DMS 273 (cell line): ENCODE results near the gene SLC12A2.
A peak's percentile ranks its signal among the peaks of the same experiment; 100 is the strongest.

ENCODE experiments used
- DNase-seq: peaks from one replicate; lab custom pipeline; 2025; ENCODE audit not compliant: unreplicated experiment; lab: John Stamatoyannopoulos, UW

The SLC12A2 gene

DNA sequence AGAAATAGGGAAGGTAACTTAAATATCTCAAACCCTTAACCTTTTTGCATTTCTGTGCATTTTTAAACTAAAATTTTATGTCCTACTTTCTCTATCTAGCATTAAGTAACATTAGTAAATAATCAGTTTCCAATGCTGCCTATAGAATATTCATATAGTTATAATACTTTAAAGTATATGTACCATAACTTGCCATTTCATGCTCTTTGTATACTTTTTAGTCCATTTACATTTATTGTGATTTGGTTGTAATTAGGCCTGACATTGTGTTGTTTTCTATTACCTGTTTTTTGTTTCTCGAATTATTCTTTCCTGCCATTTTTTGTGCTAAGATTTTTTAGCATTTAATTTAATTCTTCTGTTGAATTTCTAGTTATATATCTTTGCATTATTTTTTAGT, 13.7 kb downstream of the SLC12A2 start:
- no peak for DNase-seq

DNA sequence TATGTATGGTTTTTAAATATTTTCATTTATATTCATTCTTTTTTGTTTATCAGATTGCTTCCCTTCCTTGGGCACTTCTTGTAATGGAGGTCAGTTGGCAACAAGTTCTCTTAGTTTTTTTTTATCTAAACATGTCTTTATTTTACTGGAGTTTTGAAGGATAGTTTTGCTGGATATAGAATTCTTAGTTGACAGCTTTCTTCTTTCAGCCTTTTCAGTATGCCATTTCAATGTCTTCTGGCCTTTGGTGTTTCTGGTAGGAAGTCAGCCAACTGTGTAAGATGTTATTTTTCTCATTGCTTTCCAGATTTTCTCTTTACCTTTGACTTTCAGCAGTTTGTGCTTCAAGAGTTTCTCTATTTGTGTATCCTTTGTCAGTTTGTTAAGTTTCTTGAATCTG, 14.2 kb downstream of the SLC12A2 start:
- no peak for DNase-seq

DNA sequence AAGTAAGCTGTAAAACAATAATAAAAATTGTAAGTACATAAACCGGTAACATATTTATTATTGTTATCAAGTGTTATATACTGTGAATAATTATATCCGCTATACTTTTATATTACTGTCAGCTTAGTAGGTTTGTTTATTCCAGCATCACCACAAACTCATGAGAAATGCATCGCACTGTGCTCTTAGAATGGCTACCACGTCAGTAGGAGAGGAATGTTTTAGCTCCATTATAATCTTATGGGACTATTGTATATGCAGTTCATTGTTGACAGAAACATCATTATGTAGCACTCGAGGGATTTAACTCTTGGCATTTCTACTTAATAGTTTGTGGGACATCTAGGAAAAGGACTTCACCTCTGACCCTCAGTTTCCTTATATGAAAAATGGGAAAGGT, 16.4 kb downstream of the SLC12A2 start:
- no peak for DNase-seq

DNA sequence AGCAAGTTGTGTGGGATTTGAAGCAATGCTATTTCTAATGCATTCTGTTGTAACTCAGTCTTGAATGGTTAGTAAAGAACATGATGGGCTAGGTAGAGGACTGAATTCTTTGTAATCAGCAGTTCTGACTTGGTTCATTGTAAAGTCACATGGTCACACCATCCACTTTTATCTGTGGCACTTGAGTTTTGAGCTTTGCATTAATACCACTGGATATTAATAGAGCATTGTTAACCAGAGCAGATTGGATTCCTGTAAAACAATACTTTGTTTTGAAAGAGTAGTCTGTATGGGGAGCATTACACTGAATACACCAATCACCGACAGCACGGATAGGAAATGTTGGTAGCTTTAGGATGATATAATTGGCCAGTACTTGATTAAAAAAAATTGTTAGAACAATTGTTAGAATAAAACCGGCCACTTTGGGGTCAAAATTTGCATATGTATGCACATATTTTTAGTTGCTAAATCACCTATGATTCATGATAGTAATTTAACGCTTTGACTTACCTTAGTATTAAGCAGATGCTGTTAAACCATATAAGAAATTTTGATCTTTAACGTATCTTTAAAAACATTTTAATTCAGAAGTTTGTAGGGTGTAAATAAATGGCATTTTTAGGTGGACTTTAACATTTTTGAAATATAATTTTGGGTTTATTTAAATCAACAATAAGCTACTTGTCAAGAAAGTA, 17.4 kb downstream of the SLC12A2 start:
- no peak for DNase-seq

DNA sequence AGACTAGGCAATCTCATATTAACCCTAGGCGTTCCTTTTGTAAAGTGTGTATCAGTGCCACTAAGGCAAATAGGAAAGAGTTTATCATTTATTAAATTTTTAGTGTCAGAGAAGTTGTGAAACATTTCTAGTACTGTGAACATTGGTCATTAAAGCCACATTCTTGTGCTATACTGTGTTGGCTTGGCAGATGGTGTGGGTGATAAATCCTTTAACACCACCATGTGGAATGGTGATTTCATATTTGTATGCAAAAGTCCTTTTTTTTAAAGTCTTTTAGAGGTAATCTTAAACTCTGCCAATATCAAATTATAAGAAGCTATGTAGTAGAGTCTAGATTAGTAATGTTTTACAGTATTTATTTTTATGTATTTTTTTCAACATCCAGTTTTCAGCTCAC, 18.1 kb downstream of the SLC12A2 start:
- DNase-seq = peak; percentile 69

DNA sequence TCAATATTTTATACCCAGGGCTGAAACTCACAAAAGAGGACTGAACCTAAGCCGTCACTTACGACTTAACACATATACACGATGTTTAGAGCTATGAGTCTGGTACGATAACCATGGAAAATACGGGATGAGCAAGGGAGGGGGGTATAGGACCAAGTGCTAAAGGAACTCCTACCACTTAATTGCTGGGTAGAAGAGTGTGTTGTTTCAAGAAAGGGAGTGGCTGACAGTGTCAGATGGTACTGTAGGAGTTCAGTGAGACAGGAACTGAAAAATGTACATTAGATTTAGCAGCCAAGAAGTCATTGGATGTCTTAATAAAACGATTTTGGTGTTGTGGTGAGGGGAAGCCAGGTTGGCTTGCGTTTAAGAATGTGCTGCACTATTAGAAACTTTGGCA, 21.6 kb downstream of the SLC12A2 start:
- no peak for DNase-seq

DNA sequence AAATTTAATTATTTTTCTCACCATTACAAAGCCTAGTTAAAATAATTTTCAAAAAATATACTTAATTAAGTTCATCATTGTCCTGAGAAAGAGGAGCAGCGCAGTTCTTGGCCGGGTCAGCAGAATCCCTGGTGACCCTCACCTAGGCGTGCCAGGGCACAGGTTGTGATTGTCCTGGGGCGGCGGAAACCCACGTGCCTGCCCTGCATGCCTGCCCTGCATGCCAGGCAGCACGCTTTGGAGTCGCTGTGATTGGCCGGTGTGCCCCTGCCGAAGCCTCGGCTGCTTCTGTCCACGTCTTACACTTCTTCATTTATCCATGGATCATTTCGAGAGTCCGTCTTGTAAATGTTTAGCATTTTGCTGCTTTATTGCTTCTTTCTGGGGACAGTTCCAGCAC, 25.6 kb downstream of the SLC12A2 start:
- DNase-seq = no peak

DNA sequence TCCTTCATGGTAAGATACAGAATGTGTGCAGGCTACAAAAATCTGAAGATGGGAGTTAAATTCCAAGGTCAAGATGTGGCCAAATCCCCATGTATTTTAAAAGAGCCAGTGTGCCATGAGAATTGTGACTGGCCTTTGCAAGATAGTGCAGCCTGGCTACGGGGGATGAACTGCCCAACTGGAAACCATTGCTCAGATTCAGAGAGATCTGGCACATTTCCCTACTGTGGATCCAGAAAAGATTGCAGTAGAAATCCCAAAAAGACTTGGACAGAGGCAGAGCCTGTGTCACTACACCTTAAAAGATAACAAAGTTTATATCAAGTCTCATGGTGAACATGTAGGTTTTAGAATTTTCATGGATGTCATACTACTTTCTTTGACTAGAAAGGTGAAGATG, 26.2 kb downstream of the SLC12A2 start:
- DNase-seq = no peak

DNA sequence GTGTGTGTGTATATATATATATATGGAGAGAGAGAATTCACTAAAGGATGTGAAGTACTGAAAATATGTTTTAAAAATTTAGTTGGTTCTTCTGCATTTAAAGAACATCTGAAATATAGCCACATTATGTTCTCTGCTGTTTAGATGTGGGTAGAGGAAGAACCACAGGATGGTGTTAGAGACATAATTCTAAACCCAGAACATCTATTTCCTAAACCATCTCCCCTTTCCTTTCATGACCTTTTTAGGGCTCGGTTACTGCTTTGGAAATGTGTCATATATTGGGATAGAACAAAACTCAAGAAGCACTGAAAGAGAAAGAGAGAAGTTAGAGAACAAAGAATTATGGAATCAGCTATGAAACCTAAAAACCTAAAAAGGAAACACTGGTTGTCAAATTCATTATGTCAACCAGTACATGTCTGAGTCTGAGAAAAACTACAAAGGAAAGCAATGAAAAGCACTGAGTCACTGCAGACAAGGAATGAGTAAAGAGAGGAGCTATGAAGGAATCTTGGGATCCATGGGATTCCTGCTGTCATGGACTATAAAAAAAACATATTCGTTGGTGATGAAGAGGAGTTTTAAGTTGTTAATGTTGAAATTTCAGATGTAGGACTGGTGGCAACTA, 28.4 kb downstream of the SLC12A2 start:
- DNase-seq = no peak

DNA sequence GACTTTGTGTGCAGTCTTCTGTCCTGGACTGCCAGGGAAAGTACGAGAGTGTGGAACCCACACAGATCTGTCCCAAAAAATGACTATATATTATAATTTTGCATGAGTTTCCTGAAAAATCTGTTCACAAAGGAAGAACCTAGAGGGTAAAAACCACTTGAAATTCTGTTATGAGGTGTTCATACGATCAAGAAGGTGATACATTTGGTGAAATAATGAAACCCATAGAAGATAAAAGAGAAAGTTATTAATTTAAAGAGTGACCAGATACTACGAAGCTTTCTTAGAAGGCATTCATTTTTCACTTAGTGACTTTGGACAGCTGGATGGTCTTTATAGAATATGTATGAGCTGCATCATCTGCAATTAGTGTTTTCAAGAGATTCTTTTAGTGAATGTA, 32.9 kb downstream of the SLC12A2 start:
- DNase-seq = no peak

DNA sequence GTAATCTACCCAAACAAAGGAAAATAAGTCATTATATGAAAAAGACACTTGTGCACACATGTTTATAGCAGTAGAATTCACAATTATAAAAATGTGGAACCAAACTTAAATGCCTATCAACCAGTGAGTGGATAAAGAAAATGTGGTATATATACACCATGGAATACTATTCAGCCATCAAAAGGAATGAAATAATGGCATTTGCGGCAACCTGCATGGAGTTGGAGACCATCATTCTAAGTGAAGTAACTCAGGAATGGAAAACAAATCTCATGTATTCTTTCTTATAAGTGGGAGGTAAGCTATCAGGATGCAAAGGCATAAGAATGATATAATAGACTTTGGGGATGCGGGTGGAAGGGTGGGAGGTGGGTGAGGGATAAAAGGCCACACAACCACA, 34.6 kb downstream of the SLC12A2 start:
- DNase-seq = no peak

DNA sequence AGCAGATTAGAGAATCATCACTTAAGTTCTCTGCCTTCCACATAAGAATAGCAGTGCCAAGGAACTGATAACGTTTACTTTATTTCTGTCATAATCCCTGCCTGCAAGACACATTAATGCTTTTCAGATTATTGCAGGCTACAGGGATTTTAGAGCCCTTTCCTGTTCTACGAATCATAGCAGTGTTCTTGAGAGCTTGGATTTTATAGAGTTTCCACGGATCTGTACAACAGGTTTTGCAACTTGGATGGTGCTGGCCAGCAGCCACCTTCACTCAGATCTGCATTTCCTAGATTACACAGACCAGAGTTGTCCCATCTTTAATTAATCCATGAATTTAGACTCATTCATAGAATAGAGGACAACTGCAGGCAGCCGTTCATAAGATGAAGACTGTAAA, 38.1 kb downstream of the SLC12A2 start:
- no peak for DNase-seq

DNA sequence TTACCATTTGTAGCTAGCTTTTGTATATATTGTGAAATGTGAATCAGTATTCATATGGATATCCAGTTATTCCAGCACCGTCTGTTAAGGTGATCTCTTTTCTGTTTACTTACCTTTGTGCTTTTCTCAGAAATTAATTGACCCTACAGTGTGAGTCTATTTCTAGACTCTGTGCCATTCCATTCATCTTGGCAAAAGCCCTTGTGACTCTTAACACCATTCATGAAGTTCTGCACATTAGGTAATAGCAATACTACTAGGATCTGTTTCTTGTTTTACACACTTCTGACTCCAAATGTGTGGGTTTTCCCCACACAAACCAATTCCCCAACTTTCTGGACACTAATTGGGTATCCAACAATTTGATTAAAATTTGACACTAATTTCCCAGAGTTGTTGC, 40.4 kb downstream of the SLC12A2 start:
- no peak for DNase-seq

DNA sequence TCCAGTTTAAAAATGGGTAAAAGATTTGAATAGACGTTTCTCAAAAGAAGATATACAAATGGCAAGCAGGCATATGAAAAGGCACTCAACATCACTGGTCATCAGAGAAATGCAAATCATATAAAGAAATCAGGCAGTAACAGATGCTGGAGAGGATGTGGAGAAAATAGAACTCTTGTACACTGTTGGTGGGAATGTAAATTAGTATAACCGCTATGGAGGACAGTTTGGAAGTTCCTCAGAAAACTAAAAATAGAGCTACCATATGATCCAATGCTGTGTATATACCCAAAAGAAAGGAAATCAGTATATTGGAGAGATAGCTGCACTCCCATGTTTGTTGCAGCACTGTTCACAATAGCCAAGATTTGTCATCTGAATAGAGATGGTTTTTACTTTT, 42.7 kb downstream of the SLC12A2 start:
- peak; percentile 3 for DNase-seq

DNA sequence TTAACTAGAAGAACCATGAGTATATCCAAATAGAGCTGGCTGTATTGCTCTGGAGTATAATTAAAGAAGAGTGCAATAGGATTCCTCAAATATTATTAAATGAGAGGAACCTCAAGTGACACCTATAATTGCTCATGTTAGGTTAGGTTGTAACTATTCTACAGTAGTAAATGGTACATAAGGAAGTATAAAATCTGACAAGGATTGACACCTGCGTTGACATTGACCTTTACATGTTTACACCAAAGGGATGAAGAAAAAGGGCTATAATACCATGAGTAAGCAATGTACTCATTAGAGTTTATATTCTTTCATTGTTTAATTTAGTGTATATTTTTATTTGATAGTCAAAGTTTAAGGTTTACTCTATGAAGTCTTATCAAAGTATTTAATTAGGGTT, 48.9 kb downstream of the SLC12A2 start:
- DNase-seq = no peak

DNA sequence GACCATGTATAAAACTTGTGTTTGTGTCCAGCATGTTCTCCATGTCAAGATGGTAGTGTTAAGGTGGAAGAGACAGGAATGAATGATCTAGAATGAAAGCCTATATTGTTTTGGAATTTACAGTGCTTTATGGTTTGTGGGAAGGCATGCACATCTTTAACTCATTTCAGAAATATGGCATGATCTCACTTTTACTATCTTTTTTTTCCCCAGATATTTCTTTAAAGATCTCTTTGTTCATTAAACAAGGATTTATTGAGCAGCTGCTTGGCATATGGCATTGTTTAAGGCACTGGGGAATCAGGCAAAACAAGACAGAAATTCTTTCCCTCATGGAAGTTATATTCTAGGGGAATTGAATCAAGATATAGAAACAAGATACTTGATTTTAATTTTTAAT, 51.7 kb downstream of the SLC12A2 start:
- DNase-seq = no peak

DNA sequence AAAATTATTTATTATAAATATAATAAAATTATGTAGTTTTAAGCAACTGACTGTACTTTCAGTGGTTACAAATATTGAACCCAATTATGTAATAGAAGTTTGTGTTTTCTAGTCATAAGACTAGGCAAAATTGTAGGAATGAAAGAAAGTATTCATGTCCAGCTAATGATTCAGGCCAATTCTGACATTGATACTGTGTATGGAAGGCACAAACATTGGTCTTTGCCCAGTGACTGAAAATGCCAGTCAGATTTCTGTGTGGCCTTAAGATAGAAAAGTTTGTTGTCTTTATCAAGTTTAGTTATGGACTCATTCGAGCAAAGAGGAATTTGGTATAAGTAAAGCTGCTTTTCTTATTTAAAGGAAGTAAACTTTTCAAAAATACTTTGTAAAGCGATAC, 60.3 kb downstream of the SLC12A2 start:
- DNase-seq = no peak

DNA sequence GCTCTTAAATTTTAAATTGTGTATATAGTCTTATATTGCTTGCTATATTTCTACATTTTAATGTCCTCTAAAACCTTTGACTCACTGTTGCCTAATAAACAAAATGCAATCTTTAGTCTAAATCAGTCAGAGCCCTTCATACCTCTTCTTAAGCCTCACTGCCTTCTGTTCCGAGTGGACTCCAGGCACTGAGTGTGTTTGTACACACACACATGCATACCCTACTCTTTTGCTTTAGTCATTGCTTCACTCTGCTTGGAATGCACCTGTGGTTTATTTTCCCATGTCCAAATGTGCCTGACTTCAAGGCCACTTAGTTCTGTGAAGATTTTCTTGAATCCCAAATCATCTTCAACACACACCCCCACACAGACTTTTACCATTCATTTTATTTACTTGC, 60.9 kb downstream of the SLC12A2 start:
- DNase-seq = no peak

DNA sequence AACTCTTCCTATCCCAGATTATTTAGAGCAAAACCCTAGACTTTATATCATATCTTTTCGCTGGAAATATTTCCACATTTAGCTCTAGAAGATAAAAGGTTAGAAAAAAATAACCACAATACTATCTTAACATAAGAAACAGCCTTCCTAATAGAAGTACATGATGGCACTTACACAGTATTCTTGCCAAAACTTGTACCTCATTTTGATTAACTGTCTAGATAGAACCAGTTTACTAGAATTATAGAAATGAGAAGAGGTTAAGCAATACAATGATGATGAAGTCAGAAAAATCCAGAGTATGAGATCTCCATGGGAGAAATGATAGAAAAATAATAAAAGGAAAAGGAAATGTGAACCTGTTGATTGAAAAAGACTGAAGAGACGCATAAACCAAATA, 63.1 kb downstream of the SLC12A2 start:
- no peak for DNase-seq

DNA sequence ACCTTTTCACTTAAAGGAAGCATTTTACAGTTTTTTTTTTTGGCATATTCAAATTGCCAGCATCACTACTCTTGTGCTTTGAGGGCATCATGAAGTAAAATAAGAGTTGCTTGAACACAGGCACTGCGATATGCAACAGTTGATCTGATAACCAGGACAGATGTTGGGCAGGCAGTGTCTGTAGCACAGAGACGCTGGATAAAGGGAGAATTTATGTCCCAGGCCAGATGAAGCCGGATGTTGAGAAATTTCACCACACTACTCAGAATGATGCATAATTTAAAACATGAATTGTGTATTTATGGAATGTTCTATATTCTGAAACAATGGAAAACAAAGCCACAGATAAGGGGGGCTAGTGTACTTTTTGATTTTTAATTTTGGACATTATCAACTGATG, 71.4 kb downstream of the SLC12A2 start:
- DNase-seq = no peak

DNA sequence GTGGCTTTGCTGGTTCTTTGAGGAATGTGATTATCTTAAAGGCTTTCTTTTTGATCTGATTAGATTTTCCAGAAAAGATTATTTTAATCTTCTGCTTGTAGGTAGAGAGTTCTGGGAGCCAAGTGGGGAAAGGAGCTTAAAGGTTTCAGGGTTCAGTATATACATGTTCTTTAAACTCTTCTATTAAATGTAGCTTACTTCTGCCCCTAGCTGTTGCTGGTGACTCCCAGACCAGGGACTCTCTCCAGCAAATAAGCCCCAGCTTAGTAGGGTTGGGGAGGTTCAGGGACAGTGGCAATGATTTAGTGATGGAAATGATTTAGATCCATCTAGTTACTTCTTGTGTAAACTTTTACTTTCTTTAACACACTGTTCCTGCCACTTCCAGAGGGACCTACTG, 72.2 kb downstream of the SLC12A2 start:
- no peak for DNase-seq

DNA sequence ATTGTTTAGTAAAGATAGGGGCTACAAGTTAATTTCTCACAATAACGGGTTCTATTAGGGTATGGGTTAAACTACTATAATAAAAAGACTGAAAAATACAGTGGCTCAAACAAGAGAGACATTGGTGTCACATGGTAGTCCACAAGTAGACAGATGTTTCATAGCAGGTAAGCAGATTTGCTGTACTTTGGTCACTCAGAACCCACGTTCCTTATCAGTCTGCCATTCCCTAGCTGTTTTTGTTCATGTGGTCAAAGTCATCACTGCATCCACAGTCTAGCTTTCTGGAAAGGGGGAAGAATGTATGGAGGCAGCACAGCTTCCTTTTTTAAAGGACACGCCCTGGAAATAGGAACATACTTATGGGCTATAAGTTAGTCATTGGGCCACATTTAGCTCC, 73.0 kb downstream of the SLC12A2 start:
- no peak for DNase-seq

DNA sequence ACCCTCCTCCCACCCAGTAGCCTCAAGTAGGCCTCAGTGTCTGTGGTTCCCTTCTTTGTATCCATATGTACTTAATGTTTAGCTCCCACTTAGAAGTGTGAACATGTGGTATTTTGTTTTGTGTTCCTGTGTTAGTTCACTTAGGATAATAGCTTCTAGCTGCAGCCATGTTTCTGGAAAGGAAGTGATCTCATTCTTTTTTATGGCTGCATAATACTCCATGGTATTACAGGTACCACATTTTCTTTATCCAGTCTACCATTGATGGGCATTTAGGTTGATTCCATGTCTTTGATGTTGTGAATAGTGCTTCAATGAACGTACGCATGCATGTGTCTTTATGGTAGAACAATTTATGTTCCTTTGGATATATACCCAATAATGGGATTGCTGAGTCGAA, 74.8 kb downstream of the SLC12A2 start:
- no peak for DNase-seq
